Adipose tissue (tissue), 3 donors: ENCODE data around the gene SERPINB1. TPM values are rescaled to one million over a fixed set of nuclear protein-coding genes. Genes with fewer than 3 reads are reported as not detected.
"Not testable (repeated sequence)": the region's sequence is repeated elsewhere in the genome, so short reads cannot be mapped to it uniquely, and the experiment has no call there.

ENCODE experiments used
- H3K27ac ChIP-seq: one replicate; pipeline ENCODE4 v1.5.1; 2013; ENCODE audit warnings: low read depth, low read length
- WGBS, 3 donors: extraction: QIAGEN DNeasy Blood & Tissue Kit; methylation state at CpG; one replicate each; pipeline ENCODE4 v1.1.7; 2013; 5-methylcytosine and 5-hydroxymethylcytosine counted together
- polyA plus RNA-seq, 3 donors: library from polyadenylated mRNA; stranded (reverse); fragments of 200-250 nt; gene quantifications; one replicate each; pipeline ENCODE4 v1.2.3, GENCODE V29; 2013
- donor health status: healthy with polysubstance abuse.
- donor health status: Bipolar disorder and iron deficiency.
- donor health status: healthy.

Gene SERPINB1
- polyA plus RNA-seq = 100 to 1,000 TPM in 1 of 3 donors, 10 to 100 TPM in 2; 54.0 to 299 (median 65.1) TPM

GRCh38 chr6:2841264-2842138 lies at the start of gene SERPINB1:
Gene SERPINB1 (minus strand): TSS chr6:2841863. CDS start chr6:2840586, 1,277 bp downstream.
- peak within 1 kb of the TSS; percentile 100 for H3K27ac ChIP-seq
- WGBS, 3 donors = 0% methylated on average over 47 to 67 of the region's 67 CpGs

DNA sequence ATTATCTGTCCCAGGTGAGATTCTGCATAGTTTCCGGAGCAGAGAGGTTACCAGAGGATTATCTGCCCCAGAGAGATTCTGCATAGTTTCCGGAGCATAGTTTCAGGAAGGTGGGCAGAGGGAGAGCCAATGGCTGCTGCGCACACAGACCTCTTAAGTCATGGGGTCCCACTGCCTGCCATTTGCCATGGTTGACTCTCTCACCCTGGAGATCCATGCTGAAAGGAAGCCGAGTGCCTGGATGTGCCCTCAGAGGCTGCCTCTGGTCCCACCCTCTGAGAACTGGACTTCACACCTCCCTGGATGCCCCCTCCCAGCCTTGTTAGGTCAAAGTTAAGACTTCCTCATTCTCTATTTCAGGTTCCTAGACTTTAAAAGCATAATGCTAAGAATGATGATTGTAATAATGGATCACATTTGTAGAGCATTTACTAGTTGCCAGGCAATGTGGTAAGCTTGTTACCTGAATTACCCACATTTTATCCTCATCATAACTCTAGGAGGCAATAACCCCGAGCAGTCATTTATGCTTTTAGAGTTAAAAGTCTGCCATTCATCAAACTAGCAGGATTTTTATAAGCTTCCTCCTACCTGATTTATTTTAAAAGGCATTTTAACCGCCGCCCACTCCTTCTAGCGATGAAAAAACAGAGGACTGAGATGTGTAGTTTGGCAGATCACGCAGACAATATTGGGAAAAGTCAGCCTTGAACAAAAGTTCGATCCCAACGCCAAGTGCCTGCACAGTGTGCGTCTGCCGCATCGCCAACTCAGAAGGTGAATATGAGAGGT lies 49.5 kb upstream of the SERPINB1 start:
- H3K27ac ChIP-seq = no peak overlapping the region
- WGBS, 3 donors = 87 to 89% (median 88%) methylated on average over 14 of the region's 14 CpGs

- WGBS, 3 donors = 41 to 76% (median 58%) methylated on average over 6 of the region's 6 CpGs
- H3K27ac ChIP-seq = no peak overlapping the region
Observed at GRCh38 chr6:2885967-2886735, 44.5 kb upstream of the SERPINB1 start.

DNA sequence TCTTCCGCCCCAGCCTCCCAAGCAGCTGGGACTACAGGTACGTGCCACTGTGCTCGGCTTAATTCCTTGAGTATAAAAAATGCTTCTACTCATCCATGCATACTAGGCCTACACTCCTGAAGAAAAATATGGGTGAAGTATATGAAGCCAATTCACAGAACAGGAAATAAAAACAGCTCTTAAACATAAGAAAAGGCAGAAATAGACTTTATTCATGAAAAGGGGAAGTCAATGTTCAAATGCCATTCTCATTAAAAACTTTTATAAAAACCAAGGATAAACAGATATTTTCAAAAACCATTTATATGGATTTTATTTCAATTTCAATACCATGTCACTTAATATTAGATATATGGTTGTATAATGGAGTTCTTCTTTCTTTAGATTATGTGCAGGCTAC lies 43.1 kb upstream of the SERPINB1 start:
- 80 to 91% (median 87%) methylated on average over 3 of the region's 3 CpGs for WGBS, 3 donors
- no peak overlapping the region for H3K27ac ChIP-seq

DNA sequence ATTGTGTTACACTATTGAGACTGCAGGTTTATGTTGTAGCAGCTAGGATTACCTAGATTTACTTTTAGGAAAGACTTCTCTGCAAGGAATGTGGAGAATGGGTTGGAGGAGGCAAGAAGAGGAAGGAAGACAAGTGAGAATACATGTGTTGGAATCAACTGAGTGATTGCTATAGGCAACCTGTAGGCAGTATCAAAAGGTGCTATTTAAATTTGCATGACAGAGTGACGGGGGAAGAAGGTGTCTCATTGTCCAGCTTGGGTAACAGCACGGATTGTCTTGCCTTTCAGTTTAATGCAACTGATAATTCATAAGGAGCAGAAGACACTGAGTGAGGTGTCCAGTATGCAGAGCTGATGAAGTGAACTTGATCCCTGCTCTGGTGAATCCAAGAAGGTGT lies 42.0 kb upstream of the SERPINB1 start:
- no peak overlapping the region for H3K27ac ChIP-seq
- WGBS, 3 donors = 92 to 100% (median 94%) methylated on average over 2 of the region's 2 CpGs

DNA sequence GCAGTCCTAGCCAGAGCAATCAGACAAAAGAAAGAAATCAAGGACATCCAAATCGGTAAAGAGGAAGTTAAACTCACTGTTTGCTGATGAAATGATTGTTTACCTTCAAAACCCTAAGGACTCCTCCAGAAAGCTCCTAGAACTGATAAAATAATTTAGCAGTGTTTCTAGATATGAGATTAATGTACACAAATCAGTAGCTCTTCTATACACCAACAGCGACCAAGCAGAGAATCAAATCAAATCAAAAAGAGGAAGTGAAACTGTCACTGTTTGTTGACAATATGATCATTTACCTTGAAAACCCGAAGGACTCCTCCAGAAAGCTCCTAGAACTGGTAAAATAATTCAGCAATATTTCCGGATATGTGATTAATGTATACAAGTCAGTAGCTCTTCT lies 39.8 kb upstream of the SERPINB1 start:
- WGBS, 3 donors = 50 to 58% (median 58%) methylated on average over 4 of the region's 4 CpGs

DNA sequence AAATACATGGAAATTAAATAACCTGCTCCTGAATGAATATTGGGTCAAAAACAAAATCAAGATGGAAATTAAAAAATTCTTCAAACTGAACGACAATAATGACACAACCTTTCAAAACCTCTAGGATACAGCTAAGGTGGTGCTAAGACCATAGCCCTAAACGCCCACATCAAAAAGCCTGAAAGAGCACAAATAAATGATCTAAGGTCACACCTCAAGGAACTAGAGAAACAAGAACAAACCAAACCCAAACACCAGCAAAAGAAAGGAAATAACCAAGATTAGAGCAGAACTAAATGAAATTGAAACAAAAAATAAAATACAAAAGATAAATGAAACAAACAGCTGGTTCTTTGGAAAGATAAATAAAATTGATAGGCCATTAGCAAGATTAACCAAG lies 38.5 kb upstream of the SERPINB1 start:
- not testable (repeated sequence) for H3K27ac ChIP-seq
- WGBS, 3 donors = 71 to 94% (median 88%) methylated on average over 2 of the region's 2 CpGs

More for the DNA sequence above, 39.8 kb upstream of the SERPINB1 start:
- no peak overlapping the region for H3K27ac ChIP-seq

DNA sequence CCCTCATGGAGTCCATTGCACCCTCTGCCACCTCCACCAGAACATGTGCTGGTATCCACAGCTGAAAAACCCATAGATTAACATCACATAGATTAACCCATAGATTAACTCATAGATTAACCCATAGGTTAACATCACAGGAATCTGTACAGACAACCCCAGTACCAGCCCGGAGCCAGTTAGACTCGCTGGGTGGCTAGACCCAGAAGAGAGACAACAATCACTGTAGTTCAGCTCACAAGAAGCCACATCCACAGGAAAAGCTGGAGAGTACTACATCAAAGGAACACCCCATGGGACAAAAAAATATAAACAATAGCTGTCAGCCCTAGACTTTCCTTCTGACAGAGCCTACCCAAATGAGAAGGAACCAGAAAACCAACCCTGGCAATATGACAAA lies 36.3 kb upstream of the SERPINB1 start:
- 61 to 85% (median 79%) methylated on average over 2 of the region's 2 CpGs for WGBS, 3 donors
- no peak overlapping the region for H3K27ac ChIP-seq

DNA sequence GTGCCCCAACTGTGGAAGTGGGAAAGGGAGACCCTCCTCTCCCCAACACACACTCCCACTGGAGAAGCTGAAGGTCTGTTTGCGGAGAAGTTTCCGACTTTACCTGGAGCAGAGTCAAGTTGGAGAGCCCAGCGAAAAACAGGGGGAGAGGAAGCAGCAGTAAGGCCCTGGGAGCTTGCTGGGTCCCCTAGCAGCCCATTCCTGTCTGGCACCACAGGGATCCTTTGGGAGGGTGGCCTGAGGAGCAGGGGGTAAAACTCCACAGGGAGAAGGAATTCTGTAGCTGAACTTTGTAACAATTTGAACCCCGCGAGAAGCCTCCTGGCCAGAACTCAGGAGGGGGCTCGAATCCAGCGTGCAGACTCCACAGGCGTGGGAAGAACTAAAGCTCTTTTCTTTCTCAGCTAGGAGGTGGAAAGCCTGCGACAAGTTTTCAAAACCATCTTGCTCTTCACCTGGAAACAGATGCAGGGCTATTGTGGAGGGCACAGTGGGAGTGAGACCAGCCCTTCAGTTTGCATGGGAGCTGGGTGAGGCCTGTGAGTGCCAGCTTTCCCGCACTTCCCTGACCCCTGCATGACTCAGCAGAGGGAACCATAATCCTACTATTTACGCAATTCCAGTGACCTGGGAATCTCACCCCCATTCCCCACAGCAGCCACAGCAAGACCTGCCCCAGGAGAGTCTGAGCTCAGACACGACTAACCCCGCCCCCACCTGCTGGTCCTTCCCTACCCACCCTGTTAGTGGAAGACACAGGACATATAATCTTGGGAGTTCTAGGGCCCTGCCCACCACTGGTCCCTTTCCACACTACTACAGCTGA lies 35.6 kb upstream of the SERPINB1 start:
- WGBS, 3 donors = 59 to 74% (median 63%) methylated on average over 13 of the region's 13 CpGs
- peak overlapping the region; percentile 47 for H3K27ac ChIP-seq

DNA sequence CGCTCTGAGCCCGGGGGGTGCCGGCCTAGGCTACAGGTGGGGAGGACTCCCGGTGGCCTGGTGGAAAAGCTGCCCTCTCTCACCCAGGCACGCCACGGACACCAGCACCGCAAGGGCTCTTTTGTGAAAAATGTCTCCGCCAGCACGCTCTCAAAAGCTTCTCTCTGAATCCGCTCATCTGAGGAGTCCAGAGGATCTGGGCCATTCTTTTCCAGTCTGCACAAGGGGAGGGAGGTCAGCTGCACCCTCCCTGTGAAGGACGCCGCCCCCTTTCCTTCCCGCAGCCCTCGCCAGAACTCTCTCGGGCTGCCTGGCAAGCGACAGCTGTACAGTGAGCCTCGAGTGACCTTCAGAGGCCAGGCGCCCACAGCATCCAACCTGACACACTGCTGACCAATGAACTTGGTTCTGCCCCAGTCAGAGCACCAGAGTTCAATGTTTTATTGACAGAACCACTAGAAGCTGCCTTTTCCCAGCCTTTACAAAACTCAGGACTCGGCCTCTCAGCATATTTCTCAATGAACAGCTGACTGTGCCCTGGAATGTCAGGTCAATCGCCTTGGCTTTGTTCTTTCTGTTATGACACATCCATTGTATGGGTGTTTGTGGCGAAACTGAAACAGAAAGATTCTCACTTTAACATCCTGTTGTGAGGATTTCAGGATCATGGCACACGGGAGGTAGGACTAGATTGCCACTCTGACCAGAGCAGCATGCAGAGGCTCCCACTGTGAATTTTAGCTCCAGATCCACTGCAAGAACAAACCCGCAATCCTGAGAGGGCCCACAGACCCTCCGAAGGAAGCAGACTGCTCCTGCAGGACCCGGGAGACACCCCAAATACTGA lies 34.8 kb upstream of the SERPINB1 start:
- WGBS, 3 donors = 8 to 15% (median 11%) methylated on average over 25 of the region's 25 CpGs

DNA sequence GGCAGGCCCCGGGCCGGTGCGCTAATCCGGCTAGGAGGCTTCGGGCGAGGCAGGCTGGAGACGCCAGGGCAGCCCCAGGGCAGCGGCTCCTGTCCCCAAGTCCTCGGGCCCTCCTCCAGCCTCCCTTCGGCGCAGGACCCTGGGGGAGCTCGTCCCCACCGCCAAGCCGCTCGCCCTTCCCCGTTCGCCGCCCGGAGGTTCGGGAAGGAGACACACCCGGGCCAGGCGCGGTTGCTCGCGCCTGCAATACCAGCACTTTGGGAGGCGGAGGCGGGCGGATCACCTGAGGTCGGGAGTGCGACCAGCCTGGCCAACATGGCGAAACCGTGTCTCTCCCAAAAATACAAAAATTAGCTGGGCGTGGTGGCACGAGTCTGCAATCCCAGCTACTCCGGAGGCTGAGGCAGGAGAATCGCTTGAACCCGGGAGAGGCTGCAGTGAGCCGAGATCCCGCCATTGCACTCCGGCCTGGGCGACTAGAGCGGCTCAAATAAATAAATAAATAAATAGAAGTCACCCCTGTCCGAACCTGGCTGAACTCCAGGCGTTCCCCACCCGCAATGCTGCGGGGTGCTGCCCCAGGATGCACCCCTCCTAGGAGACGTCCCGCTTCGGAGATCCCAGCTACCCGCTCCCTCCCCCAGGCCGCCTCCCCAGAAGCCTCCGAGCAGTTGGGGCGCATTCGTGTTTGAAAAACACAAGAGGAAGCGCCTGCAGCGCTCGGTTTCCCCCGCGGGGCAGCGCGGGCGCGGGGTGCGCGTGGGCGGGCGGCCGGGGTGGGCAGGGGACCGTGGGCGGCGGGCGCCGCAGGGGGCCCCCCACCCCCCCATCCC lies 33.9 kb upstream of the SERPINB1 start:
- peak overlapping the region; percentile 4 for H3K27ac ChIP-seq
- WGBS, 3 donors = 1 to 3% (median 2%) methylated on average over 60 to 73 of the region's 73 CpGs

More for the DNA sequence above, 34.8 kb upstream of the SERPINB1 start:
- H3K27ac ChIP-seq = peak overlapping the region; percentile 47

DNA sequence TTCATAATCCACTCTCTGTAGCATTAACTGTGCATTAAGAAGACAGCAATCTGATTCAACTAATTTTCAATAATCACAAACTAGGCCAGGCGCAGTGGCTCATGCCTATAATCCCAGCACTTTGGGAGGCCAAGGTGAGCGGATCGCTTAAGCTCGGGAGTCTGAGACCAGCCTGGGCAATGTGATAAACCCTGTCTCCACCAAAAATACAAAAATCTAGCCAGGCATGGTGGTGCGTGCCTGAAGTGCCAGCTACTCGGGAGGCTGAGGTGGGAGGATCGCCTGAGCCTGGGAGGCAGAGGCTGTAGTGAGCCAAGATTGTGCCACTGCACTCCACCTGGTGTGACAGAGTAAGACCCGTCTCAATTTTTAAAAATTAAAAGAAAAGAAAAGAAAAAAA lies 32.0 kb upstream of the SERPINB1 start:
- H3K27ac ChIP-seq = no peak overlapping the region
- WGBS, 3 donors = 96 to 98% (median 96%) methylated on average over 8 of the region's 8 CpGs

- no peak overlapping the region for H3K27ac ChIP-seq
- WGBS, 3 donors = 52 to 85% (median 62%) methylated on average over 7 of the region's 7 CpGs
Observed at GRCh38 chr6:2872423-2873358, 31.0 kb upstream of the SERPINB1 start.

DNA sequence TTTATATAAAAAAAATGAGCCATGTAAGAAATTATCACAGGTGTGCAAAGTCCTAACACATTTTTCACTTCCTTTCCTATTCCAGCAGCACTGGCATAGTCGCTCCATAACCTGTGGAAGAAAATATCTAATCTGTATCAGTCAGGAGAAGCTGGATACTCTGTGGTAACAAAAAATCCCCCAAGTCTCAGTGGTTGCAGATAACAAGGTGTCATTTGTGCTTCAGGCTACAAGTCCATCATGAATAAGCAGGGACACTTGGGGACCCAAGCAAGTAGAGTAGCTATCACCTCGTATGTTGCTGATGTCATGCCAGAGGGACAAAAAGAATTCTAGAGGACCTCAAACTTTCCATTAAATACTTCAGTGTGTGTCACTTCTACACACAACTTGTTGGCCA lies 30.3 kb upstream of the SERPINB1 start:
- 86 to 92% (median 90%) methylated on average over 2 of the region's 2 CpGs for WGBS, 3 donors
- H3K27ac ChIP-seq = no peak overlapping the region

- H3K27ac ChIP-seq = no peak overlapping the region
- 61 to 88% (median 74%) methylated on average over 2 of the region's 2 CpGs for WGBS, 3 donors
Observed at GRCh38 chr6:2871102-2871501, 29.4 kb upstream of the SERPINB1 start.
